ENCODE data around the gene VASH1. TPM values are rescaled to one million over a fixed set of nuclear protein-coding genes. Genes with fewer than 3 reads are reported as not detected.

The VASH1 gene
- polyA plus RNA-seq, 3 donors, result 34.3 to 44.6 (median 34.5) TPM

- DNase-seq (ENCODE audit: extremely low read depth in 1 of 11, low read depth in 9 of 11, low spot score in 4 of 11), result no peak
Observed at GRCh38 chr14:76779221-76780057, 18.2 kb downstream of the VASH1 start.

- DNase-seq (ENCODE audit: extremely low read depth in 1 of 11, low read depth in 9 of 11, low spot score in 4 of 11), result no peak
Observed at GRCh38 chr14:76780058-76780345, 18.7 kb downstream of the VASH1 start.

GRCh38 chr14:76780360-76780759 is 19.1 kb downstream of the VASH1 start:
- DNase-seq (ENCODE audit: extremely low read depth in 1 of 11, low read depth in 9 of 11, low spot score in 4 of 11), result no peak

- no peak for DNase-seq (ENCODE audit: extremely low read depth in 1 of 11, low read depth in 9 of 11, low spot score in 4 of 11)
Observed at GRCh38 chr14:76780875-76781647, 19.8 kb downstream of the VASH1 start.

- DNase-seq (ENCODE audit: extremely low read depth in 1 of 11, low read depth in 9 of 11, low spot score in 4 of 11), result no peak
Observed at GRCh38 chr14:76781648-76782051, 20.4 kb downstream of the VASH1 start.

- no peak for DNase-seq (ENCODE audit: extremely low read depth in 1 of 11, low read depth in 9 of 11, low spot score in 4 of 11)
Observed at GRCh38 chr14:76782115-76782884, 21.0 kb downstream of the VASH1 start.

- DNase-seq (ENCODE audit: extremely low read depth in 1 of 11, low read depth in 9 of 11, low spot score in 4 of 11), result no peak
Observed at GRCh38 chr14:76782885-76783566, 21.8 kb downstream of the VASH1 start.

GRCh38 chr14:76784266-76784874 is 23.1 kb downstream of the VASH1 start:
- DNase-seq (ENCODE audit: extremely low read depth in 1 of 11, low read depth in 9 of 11, low spot score in 4 of 11), result no peak

- DNase-seq (ENCODE audit: extremely low read depth in 1 of 11, low read depth in 9 of 11, low spot score in 4 of 11), result peak in 10 of 11 donors; percentile 58 to 80 (median 67)
Observed at GRCh38 chr14:76784881-76785280, 23.6 kb downstream of the VASH1 start.

GRCh38 chr14:76786601-76787000 is 25.3 kb downstream of the VASH1 start:
- no peak for DNase-seq (ENCODE audit: extremely low read depth in 1 of 11, low read depth in 9 of 11, low spot score in 4 of 11)

- no peak for DNase-seq (ENCODE audit: extremely low read depth in 1 of 11, low read depth in 9 of 11, low spot score in 4 of 11)
Observed at GRCh38 chr14:76792422-76792821, 31.2 kb downstream of the VASH1 start.

- DNase-seq (ENCODE audit: extremely low read depth in 1 of 11, low read depth in 9 of 11, low spot score in 4 of 11), result no peak
Observed at GRCh38 chr14:76793324-76793723, 32.1 kb downstream of the VASH1 start.

- DNase-seq (ENCODE audit: extremely low read depth in 1 of 11, low read depth in 9 of 11, low spot score in 4 of 11), result no peak
Observed at GRCh38 chr14:76793956-76794355, 32.7 kb downstream of the VASH1 start.

- no peak for DNase-seq (ENCODE audit: extremely low read depth in 1 of 11, low read depth in 9 of 11, low spot score in 4 of 11)
Observed at GRCh38 chr14:76806446-76806845, 45.2 kb downstream of the VASH1 start.

- DNase-seq (ENCODE audit: extremely low read depth in 1 of 11, low read depth in 9 of 11, low spot score in 4 of 11), result no peak
Observed at GRCh38 chr14:76808011-76808410, 46.7 kb downstream of the VASH1 start.

- no peak for DNase-seq (ENCODE audit: extremely low read depth in 1 of 11, low read depth in 9 of 11, low spot score in 4 of 11)
Observed at GRCh38 chr14:76808990-76809389, 47.7 kb downstream of the VASH1 start.

- no peak for DNase-seq (ENCODE audit: extremely low read depth in 1 of 11, low read depth in 9 of 11, low spot score in 4 of 11)
Observed at GRCh38 chr14:76810525-76810924, 49.3 kb downstream of the VASH1 start.

GRCh38 chr14:76810953-76811400 is 49.7 kb downstream of the VASH1 start:
- DNase-seq (ENCODE audit: extremely low read depth in 1 of 11, low read depth in 9 of 11, low spot score in 4 of 11), result no peak

- DNase-seq (ENCODE audit: extremely low read depth in 1 of 11, low read depth in 9 of 11, low spot score in 4 of 11), result no peak
Observed at GRCh38 chr14:76811561-76811960, 50.3 kb downstream of the VASH1 start.

Data from renal cortex interstitium (tissue), 11 donors.